GM21381 (cell line): Measurements from ENCODE around the gene HNRNPL.
"Not testable (repeated sequence)": the region's sequence is repeated elsewhere in the genome, so short reads cannot be mapped to it uniquely, and the experiment has no call there.

ENCODE experiments used
- ATAC-seq: cut with Tn5 transposase; IDR thresholded peaks from one replicate; pipeline ENCODE4 v1.9.1; 2021; ENCODE audit warnings: mild to moderate bottlenecking, moderate library complexity; ENCODE audit not compliant: unreplicated experiment

Gene HNRNPL

DNA sequence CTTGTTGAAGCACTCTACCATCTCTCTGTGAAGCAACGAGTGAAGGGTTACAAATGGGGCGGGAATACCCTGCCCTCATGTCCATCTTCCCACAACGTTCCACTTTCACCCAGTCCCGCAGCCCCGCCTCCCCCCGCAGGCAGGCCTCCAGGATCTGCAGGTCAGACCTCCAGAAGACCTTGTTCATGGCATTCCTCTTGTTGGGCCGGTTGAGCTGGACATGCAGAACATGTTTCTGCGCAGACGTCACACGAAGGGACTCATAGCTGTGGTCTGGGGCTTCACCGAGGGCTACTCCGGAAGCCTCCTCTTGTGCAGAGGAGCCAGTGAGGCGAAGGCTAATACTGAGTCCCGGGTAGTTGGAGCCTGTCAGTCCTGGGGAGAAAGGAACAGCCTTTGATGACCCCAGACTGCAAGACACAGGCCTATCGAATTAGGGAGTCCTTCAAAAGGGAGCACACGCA, 18.6 kb downstream of the HNRNPL start:
- ATAC-seq: peak; percentile 43

DNA sequence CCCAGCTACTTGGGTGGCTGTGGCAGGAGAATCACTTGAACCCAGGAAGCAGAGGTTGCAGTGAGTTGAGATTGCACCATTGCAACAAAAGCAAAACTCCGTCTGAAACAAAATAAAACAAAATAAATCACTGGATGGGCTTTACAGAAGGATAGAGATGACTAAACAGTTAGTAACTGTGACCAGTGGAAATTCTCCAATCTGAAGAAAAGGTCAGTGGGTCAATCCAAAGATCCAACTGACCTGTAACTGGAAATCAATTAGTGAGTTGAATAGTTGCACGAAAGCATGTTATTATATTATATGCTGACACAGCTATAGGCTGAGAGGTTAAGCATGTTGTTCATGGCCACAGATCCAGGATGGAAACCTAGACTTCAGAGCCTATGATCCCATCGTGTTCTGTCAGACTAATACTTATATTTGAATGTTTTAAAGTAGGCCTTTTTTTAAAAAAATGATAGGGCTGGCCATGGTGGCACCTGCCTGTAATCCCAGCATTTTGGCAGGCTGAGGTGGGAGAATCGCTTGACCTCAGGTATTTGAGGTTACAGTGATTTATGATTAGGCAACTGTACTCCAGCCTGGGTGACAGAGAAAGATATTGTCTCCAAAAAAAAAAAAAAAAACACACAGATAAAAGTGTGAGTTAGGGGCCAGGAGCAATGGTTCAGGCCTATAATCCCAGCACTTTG, 19.6 kb downstream of the HNRNPL start:
- no peak for ATAC-seq

DNA sequence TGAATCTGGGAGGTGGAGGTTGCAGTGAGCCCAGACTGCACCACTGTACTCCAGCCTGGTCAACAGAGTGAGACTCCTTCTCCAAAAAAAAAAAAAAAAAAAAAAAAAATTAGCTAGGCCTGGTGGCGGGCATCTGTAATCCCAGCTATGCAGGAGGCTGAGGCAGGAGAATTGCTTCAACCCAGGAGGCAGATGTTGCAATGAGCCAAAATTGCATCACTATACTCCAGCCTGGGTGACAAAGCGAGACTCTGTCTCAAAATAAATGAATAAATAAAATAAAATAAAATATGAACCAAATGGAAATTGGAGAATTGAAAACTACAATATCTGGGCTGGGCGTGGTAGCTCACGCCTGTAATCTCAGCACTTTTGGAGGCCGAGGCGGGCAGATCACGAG, 20.6 kb downstream of the HNRNPL start:
- not testable (repeated sequence) for ATAC-seq

DNA sequence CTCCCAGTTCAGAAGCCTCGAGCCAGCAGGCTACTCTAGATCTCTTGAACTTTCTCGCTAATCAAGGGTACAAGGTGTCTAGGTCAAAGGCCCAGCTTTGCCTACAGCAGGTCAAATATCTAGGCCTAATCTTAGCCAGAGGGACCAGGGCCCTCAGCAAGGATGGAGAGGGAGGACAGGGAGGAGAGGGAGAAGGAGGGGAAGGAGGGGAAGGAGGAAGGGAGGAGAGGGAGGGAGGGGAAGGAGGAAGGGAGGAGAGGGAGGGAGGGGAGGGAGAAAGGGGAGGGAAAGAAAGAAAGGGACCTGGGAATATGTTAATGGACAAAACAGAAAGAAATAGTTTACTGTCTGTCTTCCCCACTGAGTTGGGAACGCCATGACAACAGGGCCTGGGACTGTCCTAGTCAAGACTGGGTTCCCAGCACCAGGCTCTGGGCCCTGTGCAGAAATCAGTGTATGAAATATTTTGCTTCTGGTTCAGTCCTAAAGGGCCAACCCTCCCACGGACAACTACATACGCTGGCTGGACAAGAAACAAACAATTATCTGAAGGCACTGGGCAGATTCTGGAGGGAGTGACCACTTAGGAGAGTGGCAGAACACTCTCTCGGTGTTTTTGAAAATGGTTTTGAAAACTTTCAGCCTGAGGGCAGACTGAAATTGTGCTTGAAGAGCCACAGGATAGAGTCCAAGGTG, 22.8 kb downstream of the HNRNPL start:
- no peak for ATAC-seq

DNA sequence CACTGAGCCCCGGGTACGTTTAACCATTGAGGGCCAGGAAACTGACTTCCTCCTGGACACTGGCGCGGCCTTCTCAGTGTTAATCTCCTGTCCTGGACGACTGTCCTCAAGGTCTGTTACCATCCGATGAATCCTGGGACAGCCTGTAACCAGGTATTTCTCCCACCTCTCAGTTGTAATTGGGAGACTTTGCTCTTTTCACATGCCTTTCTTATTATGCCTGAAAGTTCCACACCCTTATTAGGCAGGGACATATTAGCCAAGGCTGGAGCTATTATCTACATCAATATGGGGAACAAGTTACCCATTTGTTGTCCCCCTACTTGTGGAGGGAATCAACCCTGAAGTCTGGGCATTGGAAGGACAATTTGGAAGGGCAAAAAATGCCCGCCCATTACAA, 23.9 kb downstream of the HNRNPL start:
- ATAC-seq: not testable (repeated sequence)

DNA sequence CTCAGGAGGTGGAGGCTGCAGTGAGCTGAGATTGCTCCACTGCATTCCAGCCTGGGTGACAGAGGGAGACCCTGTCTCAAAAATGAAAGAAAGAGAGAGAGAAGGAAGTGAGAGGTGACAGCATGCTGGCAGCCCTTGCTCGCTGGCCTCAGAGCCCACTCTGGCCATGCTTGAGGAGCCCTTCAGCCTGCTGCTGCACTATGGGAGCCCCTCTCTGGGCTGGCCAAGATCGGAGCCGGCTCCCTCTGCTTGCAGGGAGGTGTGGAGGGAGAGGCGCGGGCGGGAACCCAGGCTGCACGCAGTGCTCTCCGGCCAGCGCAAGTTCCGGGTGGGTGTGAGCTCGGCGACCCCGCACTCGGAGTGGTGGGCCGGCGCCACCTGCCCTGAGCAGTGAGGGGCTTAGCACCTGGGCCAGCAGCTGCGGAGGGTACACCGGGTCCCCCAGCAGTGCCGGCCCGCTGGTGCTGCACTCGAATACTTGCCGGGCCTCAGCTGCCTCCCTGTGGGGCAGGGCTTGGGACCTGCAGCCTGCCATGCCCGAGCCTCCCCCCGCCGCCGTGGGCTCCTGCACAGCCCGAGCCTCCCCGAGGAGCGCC, 28.5 kb downstream of the HNRNPL start:
- ATAC-seq: not testable (repeated sequence)

DNA sequence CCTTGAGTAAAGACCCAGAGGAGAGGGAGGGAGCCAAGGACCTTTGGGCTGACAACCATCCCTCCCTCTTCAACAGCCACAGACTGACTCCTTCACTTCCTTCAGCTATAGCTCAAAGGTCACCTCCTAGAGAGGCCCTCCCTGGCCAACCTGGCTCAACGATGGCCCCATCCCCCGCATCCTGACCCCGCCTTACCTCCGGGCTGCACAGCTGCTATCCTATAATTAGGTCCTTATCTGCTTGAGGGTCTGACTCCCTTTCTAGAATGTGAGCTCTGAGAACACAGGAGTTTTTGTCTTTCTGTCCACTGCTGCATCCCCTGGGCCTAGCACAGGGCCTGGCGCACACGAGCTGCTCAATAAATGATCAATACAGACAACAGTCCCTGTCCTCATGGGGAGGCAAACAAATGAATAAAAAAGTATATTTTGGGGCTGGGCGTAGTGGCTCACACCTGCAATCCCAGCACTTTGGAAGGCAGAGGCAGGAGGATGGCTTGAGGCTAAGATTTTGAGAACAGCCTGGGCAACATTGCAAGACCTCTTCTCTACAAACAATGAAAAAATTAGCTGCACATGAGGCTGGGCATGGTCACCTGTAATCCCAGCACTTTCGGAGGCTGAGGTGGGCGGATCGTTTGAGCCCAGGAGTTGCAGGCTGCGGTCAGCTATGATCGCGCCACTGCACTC, 30.4 kb downstream of the HNRNPL start:
- ATAC-seq: no peak

DNA sequence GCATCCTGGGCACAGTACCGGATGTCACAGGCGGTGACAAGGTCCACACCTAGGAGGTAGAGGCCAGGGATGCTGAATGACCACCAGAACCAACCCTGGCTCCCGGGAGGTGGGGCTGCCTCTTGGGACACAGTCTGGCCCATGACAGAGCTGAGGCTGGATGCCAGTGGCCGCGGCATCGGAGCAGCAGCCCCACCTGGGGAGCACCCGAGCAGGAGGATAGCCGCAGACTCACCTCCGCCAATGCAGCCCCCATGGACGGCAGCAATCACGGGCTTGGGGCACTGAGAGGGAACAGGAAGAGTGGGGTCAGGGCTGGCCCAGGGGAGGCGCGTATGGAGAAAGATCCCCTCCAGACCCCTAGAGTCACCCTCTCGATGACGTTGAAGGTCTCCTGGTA, 32.7 kb downstream of the HNRNPL start:
- no peak for ATAC-seq

DNA sequence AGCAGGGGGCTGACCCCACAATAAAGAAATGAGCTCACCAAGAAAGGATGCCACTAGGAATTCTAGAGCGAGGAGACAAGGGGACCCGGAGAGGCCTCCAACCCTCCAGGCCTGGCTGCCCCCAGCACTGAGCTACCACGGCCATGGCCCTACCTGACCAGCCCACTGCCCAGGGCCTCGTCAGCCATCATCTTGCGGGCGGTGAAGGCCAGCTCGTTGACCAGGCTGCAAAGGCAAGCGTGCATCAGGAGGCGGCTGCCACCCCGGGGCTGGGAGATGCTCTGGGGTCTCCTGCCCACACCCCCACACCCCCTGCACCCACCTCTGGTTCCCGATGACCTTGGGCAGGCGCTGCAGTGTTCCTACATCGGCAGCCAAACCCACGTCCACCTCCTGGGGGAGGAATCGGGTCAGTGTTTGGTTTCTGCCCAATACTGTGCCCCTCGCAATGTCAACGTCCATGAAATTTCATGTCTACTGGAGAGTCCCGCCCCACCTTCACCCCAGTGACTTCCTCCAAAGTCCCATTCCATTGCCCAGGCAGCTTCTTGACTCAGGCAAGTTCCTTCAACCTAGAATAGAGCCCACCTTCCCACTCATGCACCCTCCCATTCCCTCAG, 33.5 kb downstream of the HNRNPL start:
- ATAC-seq: no peak

DNA sequence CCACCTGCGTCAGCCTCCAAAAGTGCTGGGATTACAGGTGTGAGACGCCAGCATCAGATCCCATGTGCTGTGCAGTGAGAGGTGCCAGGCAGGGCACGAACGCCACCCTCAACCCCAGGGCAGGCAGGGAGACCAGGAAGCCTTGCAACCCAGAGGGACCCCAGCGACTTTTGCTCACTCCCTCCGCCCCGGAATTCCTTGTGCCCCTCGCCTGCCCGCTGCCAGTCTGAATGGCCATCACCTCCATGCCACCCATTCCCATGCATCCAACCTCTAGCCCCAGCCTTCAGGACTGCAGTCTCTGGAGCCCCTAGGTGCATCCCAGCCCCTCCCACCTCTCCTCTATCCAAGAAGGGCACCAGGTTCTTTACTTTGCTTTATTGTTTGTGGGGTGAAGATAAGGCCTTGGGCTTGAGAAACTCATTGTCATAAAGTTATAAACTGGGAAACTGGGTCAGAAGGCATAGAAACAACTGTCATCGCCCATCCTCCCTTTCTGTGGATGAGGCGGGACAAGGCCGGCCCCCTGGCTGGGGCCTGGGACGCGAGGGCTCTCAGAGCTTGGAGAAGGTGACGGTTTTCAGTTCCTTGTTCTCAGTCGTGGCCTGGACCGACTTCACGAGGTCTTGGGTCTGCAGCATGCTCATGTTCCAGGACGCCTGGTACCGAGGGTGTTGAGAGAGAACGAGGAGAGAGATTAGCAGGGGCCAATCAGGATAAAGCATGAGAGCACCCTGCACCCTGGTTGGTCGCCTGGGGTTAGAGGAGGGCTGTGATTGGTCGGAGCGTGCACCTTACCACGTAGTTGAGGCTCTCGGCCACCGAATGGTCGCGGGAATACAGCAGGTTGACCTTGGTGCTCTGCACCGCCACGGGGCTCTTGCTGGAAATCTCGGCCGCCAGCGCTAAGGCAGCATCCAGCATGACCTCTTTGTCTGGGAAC, 34.5 kb downstream of the HNRNPL start:
- ATAC-seq: no peak

DNA sequence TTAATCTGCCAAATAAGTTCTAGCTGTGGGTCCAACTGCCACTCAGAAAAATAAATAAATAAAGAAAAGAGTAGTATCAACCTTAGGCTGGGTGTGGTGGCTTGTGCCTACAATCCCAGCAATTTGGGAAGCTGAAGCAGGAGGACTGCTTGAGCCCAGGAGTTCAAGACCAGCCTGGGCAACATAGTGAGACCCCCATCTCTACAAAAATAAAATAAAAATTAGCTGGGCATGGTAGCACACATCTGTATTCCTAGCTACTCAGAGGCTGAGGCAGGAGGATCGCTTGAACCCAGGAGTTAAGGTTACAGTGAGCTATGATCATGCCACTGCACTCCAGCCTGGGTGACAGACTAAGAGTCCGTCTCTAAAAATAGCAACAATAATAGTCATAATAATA, 35.9 kb downstream of the HNRNPL start:
- not testable (repeated sequence) for ATAC-seq

DNA sequence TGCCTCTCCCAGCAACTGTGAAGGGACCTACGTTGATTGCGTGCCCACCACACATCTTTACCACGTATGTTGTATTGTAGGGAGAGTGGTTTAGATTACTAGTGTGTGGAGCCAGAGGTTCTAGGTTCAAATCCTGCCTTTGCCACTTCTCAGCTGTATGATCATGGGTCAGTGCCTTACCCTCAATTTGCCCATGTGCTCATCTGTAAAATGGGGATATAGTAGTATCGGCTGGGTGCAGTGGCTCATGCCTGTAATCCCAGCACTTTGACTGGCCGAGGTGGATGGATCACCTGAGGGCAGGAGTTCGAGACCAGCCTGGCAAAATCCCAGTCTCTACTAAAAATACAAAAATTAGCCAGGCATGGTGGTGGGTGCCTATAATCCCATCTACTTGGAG, 36.5 kb downstream of the HNRNPL start:
- no peak for ATAC-seq

DNA sequence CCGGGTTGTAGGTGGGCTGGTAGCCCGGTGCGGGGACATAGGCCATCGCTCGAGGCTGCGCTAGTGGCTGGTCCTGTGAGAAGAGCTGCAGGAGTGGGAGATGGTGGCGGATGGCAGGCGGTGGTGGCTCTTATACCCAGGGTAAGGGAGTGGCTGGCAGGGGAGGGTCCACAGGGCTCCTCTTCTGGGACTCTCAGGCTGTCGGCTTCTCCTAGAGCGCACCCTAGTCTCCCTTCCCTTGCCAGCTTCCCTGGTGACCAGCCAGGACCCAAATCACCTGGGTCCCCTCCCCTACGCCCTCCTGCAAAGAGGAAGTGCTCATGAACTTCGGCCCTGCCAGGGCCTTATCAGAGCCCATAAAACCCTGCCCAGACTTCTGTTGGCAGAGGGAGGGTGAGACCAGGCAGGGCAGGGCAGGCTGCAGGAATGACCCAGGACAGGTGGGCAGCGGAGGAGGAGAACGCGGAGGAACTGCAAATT, 36.9 kb downstream of the HNRNPL start, which contains the start of gene LGALS4:
Gene LGALS4, minus strand, starts transcription at position 105 of the 480 bp plus-strand sequence. Its CDS starts 59 bp downstream, at position 46.
- no peak for ATAC-seq

DNA sequence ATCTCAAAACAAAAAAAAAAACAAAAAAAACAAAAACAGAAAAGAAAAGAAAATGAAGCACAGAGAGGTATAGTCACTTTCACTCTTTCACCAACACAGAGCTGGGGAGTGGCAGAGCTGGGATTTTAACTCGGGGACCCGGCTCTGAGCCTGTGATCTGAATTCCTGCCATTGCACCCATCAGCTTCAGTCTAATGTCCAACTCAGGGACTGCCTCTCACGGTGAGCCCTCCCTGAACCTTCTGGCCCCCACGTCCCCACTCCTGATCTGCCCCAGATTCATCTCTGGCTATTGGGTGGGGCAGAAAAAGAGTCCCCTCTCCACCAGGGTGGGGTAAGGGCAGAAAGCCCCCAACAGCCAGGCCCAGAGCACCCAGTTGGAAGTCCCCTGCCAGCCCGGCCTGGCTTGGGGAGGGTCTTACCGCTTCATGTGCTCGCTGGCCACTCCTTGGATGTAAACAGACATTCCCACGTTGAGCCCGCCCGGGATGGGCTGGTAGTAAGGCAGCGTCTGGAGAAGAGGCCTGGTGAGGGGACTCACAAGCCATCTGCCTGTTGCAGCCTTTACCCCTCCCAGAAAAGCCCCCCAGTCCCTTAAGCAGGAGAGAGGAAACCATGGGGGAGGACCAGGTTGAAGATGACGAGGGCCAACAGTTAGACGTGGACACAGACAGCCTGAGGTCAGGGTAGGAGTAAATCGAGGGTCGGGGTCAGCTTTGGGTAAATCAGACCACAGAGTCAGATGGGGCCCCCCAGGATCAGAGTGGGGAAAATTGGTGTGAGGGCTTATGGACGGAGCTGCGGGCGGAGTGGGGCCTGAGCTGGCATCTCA, 37.6 kb downstream of the HNRNPL start:
- no peak for ATAC-seq

DNA sequence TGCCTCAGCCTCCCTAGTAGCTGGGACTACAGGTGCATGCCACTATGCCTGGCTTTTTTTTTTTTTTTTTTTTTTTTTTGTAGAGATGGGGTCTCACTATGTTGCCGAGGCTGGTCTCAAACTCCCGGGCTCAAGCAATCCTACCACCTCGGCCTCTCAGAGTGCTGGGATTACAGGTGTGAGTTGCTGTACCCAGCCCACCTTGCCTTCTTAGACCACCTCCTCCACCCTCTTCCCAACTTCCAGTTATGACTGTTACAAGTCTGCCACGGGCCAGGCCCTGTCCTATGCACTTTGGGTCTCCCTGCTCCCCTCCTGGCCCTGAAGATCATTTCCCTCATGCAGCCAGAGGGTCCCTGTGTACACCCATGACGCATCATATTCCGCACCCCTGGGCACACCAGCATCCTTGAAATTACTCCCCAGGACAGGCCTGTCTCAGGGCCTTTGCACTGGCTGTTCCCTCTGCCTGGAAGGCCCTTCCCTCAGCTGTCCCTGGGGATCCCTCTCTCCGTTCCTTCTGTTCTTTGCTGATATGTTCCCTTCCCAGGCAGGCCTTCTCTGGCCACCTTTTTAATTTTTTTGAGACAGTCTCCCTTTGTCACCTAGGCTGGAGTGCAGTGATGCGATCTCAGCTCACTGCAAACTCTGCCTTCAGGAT, 40.1 kb downstream of the HNRNPL start:
- no peak for ATAC-seq

DNA sequence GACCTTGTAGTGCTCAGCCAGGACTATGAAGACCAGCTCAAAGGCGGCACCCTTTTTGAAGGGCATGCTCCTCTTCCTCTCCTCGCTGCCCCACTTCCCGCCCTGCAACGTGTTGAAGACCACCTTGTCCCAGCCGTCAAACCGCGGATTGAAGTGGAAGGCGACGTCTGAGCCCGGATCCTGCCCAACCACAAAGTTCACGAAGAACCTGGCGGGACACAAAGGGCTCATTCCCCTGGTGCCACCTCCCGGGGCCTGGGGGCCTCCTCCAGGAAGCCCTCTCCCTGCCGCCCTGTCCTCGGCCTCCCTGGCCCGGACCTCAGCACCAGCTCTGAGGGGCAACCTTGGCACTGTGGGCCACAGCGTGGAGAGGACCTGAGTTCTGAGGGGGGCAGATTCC, 41.0 kb downstream of the HNRNPL start:
- no peak for ATAC-seq

DNA sequence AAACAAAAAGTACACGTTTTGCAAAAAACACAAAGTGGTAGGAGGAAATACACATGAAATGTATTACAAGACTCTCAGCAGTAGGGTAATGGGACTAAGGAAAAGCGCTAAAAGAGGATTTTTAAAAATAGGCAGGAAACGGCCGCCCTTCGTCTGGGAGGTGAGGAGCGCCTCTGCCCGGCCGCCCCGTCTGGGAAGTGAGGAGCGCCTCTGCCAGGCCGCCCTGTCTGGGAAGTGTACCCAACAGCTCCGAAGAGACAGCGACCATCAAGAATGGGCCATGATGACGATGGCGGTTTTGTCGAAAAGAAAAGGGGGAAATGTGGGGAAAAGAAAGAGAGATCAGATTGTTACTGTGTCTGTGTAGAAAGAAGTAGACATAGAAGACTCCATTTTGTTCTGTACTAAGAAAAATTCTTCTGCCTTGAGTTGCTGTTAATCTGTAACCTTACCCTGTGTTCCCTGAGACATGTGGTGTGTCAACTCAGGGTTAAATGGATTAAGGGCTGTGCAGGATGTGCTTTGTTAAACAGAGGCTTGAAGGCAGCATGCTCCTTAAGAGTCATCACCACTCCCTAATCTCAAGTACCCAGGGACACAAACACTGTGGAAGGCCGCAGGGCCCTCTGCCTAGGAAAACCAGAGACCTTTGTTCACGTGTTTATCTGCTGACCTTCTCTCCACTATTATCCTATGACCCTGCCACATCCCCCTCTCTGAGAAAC, 42.2 kb downstream of the HNRNPL start:
- not testable (repeated sequence) for ATAC-seq

DNA sequence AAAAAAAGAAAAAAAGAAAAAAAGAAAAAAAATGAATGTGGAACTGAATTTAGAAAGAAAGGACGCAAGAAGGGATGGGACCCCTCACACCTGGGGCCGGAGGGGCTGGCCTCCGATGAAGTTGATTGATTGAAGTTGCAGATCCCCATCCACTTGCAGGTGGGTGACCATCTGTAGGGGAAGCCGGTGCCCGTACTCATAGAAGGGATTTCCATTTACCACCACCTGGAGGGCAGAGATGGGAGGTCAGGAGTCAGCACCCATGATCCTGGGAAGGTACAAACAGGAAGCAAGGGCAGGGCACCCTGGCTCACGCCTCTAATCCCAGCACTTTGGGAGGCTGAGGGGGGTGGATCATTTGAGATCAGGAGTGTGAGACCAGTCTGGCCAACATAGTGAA, 43.4 kb downstream of the HNRNPL start:
- ATAC-seq: no peak
